H1 (cell line): ENCODE measurements around the gene KLHL8. TPM values are rescaled to one million over a fixed set of nuclear protein-coding genes. Genes with fewer than 3 reads are reported as not detected.

Source experiments
- ASH2L ChIP-seq: fragments of 200-600, 300-600 bp; sonication (generic); IDR thresholded peaks from one replicate; pipeline ENCODE4 v1.7.1; 2017; ENCODE audit warnings: low read length
- CHD7 ChIP-seq: fragments of 300-600 bp; sonication (generic); IDR thresholded peaks from 2 replicates; pipeline ENCODE4 v1.7.1; 2012; ENCODE audit warnings: low read length, moderate library complexity, mild to moderate bottlenecking, inconsistent platforms; ENCODE audit not compliant: insufficient replicate concordance
- EP300 ChIP-seq, 2 experiments: IDR thresholded peaks; 1 replicate in 1 of 2; 2 replicates in 1 of 2; pipeline ENCODE4 v1.6.1; 2011 to 2012; ENCODE audit warnings: low read depth in 2 of 2, low read length in 2 of 2, mild to moderate bottlenecking in 2 of 2, borderline replicate concordance in 1 of 2, inconsistent platforms in 1 of 2, moderate library complexity in 1 of 2
- JUND ChIP-seq: IDR thresholded peaks from 2 replicates; pipeline ENCODE4 v1.6.1; 2011; ENCODE audit warnings: mild to moderate bottlenecking, improper control_type of control experiment, low read length
- POLR2A ChIP-seq, 2 experiments: IDR thresholded peaks; 1 replicate in 1 of 2; 2 replicates in 1 of 2; pipeline ENCODE4 v1.6.1; 2011; ENCODE audit warnings: low read depth in 2 of 2, low read length in 2 of 2, mild to moderate bottlenecking in 2 of 2; ENCODE audit errors: control extremely low read depth in 1 of 2
- SIX5 ChIP-seq: IDR thresholded peaks from 2 replicates; pipeline ENCODE4 v1.6.1; 2011; ENCODE audit warnings: mild to moderate bottlenecking, low read depth, low read length
- SRF ChIP-seq: IDR thresholded peaks from 2 replicates; pipeline ENCODE4 v1.6.1; 2011; ENCODE audit warnings: mild to moderate bottlenecking, low read depth, low read length, moderate library complexity
- polyA plus RNA-seq, 7 experiments: library from polyadenylated mRNA; depleted of rRNA in 3 of 7; stranded (reverse) in 5 of 7; unstranded in 2 of 7; fragments of >200 nt in 5 of 7; fragments of 200-250 nt in 2 of 7; gene quantifications; 1 replicate in 5 of 7; 2 replicates in 1 of 7; 4 replicates in 1 of 7; pipeline versions ENCODE4 v1.2.1 to v1.2.3, GENCODE V29; 2011 to 2013; ENCODE audit warnings: missing spikeins in 2 of 7, mixed read lengths in 2 of 7
- total RNA-seq: library from RNA; stranded (reverse); fragmentation: NEBNext Ultra II Directional; extraction: Animal tissue kit (Norgen Biotek cat#: 25700); gene quantifications from 2 replicates; pipeline ENCODE4 v1.2.1, GENCODE V29; 2021

The KLHL8 gene
- total and polyA plus RNA-seq, 2 of the 8 experiments (the other 6 are each of a cell fraction or from before 2014, with no cell fraction given), result 0.94 to 8.1 TPM

GRCh38 chr4:87128006-87128705, 92.3 kb downstream of the KLHL8 start (continued):
- TF ChIP-seq CHD7, result no peak
- no peak for TF ChIP-seq SRF
- no peak for TF ChIP-seq POLR2A (IDR thresholded peaks at IDR 0.05; ENCODE audit: control extremely low read depth in 1 of 2, low read depth in 2 of 2, low read length in 2 of 2)
- TF ChIP-seq SIX5, result no peak
- no peak for TF ChIP-seq ASH2L
- no peak for TF ChIP-seq EP300 (IDR thresholded peaks at IDR 0.05; ENCODE audit: borderline replicate concordance in 1 of 2, low read depth in 2 of 2, low read length in 2 of 2)
- TF ChIP-seq JUND, result no peak
